GM19467 (cell line): ENCODE data around the gene NRP1.
"Not testable (repeated sequence)": the region's sequence is repeated elsewhere in the genome, so short reads cannot be mapped to it uniquely, and the experiment has no call there.

Experiments used
- ATAC-seq: cut with Tn5 transposase; IDR thresholded peaks from one replicate; pipeline ENCODE4 v1.9.1; 2021; ENCODE audit warnings: mild to moderate bottlenecking, moderate library complexity; ENCODE audit not compliant: unreplicated experiment

Gene NRP1

DNA sequence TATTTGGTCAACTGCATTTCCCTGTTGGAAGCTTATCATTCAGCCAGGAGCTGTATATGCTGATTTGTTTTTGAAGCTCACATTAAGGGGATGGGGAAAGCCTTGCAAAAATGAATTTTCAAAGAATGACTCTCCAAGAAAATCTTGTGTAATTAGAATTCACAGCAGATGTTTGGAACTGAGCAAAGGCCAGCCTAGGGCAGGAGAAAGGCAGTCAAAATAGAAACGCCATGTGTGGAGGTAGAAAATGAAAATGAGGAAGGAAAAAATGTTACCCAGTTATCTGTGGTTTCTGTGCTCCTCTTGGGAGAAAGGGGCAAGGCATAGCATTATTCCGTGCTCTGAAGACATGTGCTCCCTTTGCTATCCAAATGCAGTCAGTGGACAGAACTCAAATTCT lies 93.5 kb downstream of the NRP1 start:
- no peak for ATAC-seq

DNA sequence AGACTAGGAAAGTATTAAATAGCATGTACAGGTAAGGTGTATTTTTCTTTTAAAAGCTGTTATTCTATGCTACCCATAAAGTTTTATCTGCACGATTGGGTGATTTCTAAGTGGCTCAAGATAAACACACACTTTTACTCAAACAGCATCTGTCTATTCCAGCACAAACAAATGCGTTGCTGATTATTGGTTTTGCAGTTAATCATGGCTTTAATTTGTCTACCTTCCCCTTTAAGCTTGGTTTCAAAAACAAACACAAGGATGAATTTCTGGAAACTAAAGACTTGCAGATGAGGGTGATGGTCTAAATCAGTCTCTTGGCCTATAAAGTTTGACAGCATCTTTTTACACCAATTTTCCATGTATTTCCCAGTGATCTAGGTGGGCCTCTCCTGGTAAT lies 94.2 kb downstream of the NRP1 start:
- no peak for ATAC-seq

DNA sequence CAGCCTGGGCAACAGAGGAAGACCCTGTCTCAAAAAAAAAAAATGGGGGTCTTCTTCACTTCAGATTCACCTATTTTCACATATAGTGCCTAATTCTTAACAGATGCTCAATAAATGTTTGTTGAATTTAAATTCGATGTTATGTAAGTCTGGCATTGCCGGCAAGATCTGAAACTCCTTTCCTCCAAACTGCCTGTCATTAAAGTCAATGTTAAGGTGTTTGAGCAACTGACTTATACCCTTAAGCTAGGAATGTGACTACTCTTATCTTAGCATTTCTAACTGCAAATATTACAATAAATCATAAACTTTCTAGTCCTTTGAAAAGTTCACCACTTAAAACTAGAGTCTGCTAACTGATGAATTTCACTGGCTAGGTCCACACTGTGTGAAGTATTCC lies 95.2 kb downstream of the NRP1 start:
- no peak for ATAC-seq

DNA sequence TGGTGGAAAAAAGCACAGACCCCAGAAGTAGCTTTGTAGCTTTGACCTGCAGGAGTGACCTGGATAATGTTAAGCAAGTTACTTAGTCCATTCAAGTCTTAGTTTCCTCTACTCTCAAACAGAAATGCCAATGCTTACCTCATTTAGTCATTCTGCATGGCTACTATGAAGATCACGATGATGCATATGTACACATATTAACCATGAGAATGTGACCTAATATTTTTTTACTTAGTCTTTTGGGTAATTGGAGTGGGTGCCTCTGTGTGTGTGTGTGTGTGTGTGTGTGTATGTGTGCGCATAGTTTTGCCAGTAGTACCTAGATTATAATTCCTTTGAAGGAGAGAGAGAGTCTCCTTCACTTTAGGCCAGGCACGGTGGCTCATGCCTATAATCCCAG lies 95.8 kb downstream of the NRP1 start:
- ATAC-seq, result no peak

DNA sequence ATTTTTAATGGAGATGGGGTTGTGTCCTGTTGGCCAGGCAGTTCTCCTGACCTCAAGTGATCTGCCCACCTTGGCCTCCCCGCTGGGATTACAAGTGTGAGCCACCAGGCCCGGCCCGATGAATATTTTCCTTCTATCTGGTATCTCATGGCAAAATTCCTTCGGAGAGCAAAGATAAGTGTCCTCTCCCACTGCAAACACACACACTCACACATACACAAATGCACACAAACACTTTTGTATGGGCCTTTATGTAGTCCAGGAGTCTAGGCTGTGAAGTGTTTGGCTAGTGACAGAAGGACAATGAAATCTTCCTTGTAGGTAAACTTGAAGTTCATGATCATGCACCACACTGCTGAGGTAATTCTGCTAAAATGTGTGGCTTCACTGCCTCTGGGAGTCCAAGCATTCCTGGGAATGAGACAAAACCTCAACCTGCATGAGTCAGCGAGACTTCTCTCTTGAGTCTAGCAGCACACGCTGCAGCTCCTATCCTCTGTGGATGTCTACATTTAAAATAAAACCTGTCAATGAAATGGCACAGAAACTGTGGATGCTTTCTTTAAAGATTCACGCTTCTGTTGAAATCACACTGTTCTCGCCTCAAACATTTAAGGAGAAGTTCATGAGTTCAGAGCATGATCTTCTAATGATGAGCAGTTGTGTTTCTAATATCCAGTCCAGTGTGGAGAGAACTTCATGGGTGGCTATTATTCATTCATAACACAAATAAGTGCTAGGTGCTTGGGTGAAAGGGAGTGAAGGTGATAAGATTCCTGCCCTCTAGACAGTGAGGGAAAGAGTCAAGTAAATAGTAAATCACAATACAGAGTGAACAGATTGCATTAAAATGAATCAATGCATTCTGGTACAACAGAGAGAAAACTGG lies 96.5 kb downstream of the NRP1 start:
- no peak for ATAC-seq

DNA sequence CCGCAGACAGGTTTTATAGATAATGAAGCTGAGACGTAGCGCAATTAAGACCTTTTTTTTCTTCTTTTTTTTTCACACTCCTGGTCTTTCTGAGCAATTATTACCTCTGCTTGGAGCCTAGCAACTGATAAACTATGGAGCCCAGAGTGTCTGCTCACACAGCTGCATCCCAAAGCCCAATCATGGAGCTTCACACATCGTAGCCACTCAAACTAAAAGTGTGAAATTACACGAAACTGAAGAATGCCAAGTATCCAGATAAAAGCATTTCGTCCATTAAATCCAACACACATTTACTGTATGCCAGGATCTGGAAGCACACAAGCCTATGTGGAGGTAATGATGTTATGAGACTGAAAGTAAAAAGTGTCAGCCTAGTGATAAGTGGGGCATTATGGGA lies 97.6 kb downstream of the NRP1 start:
- ATAC-seq, result no peak

DNA sequence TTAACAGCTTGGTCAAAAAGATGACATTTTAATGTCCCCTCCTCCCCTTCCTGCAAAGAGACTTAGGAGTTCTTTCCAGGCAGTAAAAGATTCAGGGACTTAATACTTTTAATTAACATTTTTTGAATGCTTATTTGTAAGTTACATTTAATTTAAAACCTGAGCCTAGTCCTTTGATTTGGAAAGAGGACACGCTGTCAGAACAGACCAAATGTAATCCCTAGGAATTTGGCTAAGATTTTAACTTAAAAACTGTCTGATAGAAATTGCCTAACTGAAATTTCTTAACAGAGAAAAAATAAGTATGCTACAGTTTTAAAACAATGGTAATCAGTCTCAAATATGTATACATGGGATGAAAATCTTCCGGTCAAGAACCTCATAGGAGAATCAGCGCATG lies 98.5 kb downstream of the NRP1 start:
- no peak for ATAC-seq

DNA sequence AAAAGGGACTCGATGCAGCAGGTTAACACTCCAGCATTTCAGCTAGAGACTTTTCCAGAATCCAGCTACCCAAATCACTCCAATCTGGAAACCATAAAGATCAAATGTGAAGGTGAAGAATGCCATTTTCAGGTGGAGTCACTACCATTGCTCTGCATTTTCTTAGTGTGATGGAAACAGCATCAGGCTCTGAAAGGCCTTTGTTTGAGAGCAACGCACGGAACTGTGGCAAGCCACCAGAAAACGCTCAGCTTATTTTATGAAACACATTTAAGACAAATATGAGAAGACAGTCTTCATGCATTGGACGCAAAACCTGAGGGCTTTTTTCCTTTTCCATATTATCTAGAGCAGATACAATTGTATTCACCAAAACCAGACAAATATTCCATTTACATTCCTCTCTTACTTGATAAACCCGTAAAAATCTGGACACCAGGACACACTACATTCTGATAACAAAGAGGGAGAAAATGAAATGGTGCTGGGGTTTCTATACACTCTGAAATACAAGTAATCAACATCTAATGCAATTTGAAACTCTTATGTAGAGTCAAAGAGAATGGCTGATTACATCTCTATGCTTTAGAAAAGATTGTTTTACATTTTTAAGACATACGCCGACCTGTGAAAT lies 99.1 kb downstream of the NRP1 start:
- no peak for ATAC-seq

DNA sequence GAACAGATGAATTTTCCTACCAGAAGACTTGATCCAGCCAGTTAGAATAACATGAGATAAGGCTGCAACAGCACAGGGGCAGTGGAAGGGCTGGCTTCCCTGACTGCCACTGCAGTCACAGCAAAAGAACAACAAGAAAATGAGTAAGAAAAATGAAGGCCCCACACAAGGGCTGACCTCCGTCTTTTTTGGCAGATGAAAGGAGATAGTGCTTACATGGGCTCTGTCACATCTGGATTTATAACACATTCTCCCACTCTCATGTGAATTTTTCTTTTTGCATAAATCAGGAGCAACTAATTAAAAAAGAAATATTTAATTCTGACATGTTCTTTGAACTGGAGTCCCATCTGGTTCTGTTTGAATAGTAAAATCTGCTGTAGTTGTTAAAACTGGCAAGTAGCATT lies 99.6 kb downstream of the NRP1 start:
- no peak for ATAC-seq

DNA sequence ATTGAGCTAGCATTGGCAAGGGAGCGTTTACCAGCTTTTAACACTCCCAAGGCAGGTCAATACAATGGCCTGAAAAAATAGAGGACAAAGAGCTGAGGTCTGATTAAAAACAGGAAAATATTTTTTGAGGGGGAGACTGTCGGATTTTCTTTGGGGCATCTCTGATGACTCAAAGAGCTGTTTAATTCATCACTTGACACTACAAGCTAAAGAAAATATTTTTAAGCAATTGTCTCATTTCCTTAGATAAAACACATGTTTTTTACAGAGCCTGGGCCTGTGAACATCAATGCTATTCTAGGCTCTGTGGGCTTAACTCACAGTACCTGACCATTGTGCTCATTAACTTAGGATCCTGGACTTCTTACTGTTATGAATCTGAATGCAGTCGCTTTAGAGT lies 100.8 kb downstream of the NRP1 start:
- no peak for ATAC-seq

DNA sequence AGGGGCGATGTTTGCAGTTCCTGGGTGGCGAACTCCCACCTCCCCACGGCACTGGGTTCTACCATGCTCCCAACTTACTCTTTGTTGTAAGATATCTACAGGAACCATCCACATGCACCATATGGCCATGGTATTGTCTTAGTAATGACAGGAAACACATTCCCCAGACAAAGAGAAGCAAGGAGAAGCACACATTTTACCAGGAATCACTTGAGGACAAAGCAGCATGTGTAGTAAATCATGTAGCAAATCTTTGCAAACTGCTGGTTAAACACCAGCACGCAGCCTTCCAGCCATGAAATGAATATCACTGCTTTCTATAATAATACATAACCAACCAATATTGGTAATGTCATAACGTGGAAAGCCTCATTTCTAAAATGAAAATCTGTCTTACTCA lies 101.2 kb downstream of the NRP1 start:
- ATAC-seq, result no peak

DNA sequence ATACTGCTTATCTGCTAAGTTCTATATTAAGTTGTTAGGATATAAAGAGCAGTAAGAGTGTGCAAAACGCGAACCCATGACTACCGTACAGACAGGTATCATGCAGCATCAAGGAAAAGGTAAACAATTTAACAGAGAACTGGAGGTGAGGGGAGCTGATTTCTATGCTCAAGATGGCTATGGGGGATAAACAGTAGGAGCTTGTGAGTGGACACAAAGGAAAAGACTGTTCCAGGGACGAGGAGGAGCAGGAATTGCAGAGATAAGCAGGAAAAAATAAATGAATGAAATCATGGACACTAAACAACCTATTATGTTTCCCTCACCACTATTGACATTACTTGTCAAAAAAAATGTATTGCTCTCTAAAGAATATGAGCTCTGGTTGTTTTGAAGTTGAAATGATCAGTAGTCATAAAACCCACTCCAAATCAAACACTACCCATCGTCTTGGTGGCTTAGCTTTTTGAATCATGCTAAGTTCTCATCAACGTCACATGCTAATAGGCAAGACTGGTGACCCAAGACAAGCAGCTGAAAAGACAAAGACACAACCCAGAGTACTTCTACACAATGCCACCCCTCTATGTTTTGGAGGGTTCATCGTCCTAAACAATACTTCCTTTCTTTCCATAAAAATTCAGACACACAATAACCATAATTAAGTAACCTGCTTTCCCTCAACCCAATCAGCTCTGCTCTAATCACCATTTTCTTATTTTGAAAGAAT lies 102.7 kb downstream of the NRP1 start:
- ATAC-seq, result no peak

DNA sequence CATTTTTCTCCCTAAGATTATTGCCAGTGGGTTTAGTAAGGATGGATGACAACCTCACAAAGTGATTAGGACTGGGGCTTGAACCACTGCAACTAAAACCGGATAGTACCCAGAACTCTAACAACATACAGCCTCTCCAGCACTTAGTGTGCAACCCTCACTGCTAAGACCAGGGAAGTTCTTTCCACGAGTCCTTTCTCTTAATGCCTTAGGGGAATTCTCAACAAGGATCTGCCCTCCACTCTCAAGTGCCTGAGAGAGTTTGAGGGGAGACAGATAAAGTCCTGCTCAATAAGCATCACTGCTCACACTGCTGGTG lies 104.6 kb downstream of the NRP1 start:
- ATAC-seq, result no peak

DNA sequence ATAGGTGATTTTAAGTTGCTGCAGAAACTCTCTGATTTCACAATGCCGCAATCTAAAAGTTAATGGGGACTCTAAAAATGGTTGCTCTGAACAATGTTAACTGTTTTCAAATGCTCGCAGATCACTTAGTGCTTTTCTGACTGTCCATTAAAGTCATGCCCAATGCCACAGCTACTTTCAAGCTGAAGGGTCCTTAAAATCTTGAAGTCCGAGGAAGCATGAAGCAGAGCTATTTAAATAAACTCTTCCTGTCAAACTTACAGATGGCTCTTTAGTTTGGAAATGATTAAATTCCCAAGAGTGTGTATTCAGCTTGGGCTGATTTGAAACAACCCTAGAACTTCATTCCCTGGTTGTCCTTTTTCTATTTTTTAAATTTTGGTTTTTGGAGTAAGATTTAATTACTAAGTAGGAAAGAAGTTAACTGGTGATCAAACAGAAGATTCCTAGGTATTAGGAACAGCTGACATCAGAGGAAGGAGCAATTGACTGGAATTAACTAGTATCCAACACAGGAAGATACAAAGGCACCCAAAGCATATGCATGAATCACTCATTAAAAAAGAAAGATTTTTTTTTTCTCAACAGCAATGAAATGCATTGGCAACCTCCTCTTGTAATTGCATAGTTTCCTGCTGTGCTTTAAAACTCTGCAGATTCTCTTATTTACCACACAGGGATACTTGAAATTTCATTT lies 105.1 kb downstream of the NRP1 start:
- ATAC-seq, result no peak

DNA sequence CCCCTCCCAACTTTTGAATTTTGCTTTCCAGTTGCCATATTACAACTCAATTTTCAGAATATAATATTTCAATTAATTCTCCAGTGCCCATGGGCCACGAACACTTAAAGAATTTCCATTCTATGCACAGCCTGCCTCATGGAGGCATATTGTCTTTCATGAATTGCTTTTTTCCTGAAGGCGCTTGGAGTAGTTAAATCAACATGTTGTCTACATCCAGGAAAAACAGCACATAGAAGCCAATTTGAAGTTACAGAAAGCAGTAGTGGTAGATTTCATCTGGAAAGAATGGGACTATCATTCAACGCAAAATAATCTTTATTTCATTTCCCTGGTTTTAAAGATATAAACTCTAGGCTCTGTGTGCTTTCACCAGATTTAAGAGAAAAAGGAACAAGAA lies 106.0 kb downstream of the NRP1 start:
- no peak for ATAC-seq

DNA sequence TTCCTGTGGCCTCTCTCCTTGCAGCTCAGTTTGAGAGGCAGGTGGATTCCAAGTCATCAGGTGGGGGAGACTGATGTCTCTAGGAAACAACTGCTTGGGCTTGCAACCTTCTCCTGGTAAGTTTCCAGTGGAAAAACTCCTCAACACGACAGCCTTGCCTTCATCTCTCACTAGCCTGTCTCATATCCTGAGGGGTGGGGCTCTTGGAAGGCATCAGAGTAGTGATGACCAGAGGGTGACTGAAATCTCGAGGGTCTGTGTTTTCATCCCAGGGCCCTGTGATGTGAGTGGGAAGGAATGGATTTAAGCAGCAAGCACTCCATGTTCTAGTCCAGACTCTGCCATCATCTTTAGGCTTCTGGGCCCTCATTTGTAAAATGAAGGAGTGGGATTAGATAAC lies 107.0 kb downstream of the NRP1 start:
- no peak for ATAC-seq

DNA sequence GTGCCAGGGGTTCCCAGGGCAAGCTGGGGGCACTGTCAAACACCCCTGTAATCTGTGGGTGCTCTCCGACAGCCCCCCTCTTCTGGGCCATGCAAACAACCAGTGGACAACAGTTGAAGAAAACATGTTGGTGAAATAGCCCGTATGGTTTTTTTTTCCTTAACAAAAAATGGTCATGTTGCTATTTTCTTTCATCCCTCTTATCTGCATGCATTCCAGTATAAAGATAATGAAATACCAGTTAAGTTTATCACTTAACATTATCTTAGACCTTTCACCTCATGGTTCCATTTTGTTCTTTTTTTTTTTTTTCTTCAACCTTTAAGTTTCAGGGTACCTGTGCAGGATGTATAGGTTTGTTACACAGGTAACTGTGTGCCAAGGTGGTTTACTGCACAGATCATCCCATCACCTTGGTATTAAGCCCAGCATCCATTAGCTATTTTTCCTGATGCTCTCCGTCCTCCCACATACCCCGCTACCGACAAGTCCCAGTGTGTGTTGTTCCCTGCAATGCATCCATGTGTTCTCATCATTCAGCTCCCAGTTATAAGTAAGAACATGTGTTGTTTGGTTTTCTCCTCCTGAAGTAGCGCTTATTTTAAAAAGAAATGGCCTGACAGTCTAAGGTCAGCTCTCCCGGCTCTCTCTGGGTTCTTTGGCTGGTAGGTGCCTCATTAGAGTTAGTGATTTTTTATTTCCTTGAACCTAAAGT lies 110.1 kb downstream of the NRP1 start:
- no peak for ATAC-seq

DNA sequence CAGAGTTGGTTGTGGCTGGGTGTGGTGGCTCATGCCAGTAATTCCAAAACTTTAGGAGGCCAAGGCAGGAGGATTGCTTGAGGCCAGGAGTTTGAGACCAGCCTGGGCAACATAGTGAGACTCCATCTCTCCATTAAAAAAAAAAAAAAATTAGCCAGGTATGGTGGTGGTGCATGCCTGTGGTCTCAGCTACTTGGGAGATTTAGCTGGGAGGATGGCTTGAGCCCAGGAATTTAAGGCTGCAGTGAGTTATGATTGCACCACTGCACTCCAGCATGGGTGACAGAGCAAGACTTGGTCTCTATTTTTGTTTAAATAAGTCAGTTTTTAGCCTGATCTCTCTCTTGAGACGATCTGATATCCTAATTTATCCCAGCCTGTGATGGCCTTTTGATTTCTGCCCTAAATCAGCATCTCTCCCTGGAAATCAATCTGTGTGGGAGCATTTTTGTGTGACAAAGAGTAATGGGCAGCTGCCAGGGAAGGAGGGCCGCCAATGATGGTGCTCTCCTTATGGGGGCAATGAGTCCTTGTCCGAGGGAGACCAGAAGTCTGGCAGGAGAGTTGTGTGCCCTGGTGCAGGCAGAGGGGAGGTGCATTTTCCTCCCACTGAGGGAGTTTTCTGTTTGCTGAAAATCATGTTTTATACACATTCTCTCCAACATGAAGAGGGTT lies 111.0 kb downstream of the NRP1 start:
- no peak for ATAC-seq

DNA sequence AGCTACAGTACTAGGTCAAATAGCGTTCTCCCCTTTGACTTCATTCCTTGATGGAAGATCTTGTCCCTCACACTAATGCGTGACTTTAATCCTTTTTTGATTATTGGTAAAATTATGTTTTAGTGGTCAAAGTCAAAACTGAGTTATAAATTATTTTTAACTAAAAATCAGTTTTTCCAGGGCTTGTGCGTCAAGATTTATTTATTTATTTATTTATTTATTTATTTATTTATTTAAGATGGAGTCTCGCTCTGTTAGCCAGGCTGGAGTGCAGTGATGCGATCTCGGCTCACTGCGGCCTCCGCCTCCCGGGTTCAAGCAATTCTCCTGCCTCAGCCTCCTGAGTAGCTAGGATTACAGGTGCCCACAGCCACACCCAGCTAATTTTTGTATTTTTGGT lies 112.2 kb downstream of the NRP1 start:
- ATAC-seq, result not testable (repeated sequence)

DNA sequence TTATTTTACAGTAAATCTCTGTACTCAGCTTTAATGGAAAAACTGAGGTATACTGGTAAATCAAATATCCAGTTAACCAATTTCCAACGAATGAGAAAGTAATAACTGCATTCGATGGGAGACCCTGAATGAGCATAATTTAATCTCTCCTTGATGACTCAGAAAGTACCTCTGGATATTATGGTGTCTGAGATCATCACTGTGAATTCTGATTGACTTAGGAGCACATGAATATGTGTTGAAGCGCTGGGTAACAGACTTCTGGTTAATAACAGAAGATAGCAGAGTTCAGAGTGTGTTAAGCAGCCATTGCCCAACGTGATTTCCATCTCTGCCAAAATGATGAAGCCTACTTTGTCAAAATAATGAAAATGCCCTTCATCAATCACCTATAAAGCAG lies 116.6 kb downstream of the NRP1 start:
- ATAC-seq, result no peak
